Natural killer cell treated with Interleukin-12 subunit alpha and Interleukin-12 subunit beta and Interleukin-15 and Interleukin-18, amount 100 ng/mL, for 72 hours (primary cell): Measurements from ENCODE around the gene MX1. TPM values are rescaled to one million over a fixed set of nuclear protein-coding genes. Genes with fewer than 3 reads are reported as not detected.
"Not testable (repeated sequence)": the region's sequence is repeated elsewhere in the genome, so short reads cannot be mapped to it uniquely, and the experiment has no call there.

Experiments used
- ATAC-seq, 2 donors: fragments of 150-1000 bp; cut with Tn5 transposase in 1 of 2; sonication (Bioruptor Pico), chemical (Tn5 transposase) in 1 of 2; 2 replicates each; pipeline ENCODE4 v1.10.0; 2021
- DNase-seq: peaks from one replicate; pipeline ENCODE4 v3.0.0; 2022; ENCODE audit warnings: low spot score
- H3K27ac Mint-ChIP-seq, 2 donors: 1 replicate in 1 of 2; 2 replicates in 1 of 2; pipeline ENCODE4 v1.8.0; 2022; ENCODE audit warnings: mixed read lengths in 2 of 2, mild to moderate bottlenecking in 1 of 2, moderate library complexity in 1 of 2
- H3K27me3 Mint-ChIP-seq, 2 donors: 1 replicate in 1 of 2; 2 replicates in 1 of 2; pipeline ENCODE4 v1.8.0; 2022; ENCODE audit warnings: mixed read lengths in 2 of 2
- H3K36me3 Mint-ChIP-seq: one replicate; pipeline ENCODE4 v1.8.0; 2022; ENCODE audit warnings: mixed read lengths
- H3K4me1 Mint-ChIP-seq, 2 donors: 1 replicate in 1 of 2; 2 replicates in 1 of 2; pipeline ENCODE4 v1.8.0; 2022; ENCODE audit warnings: low read depth in 2 of 2, mixed read lengths in 2 of 2, mild to moderate bottlenecking in 1 of 2
- H3K4me3 Mint-ChIP-seq: one replicate; pipeline ENCODE4 v1.8.0; 2022; ENCODE audit warnings: mixed read lengths
- H3K9me3 Mint-ChIP-seq: 2 replicates; pipeline ENCODE4 v1.8.0; 2022; ENCODE audit warnings: mixed read lengths
- total RNA-seq, 2 donors: library from RNA; stranded (reverse); gene quantifications; one replicate each; pipeline ENCODE4 v1.2.3, GENCODE V29; 2022

MX1 gene
- total RNA-seq, 2 donors from 2014 or later, result 10.9 to 19.2 TPM

- ATAC-seq, result no peak
- Mint-ChIP-seq H3K27me3 (peaks cover 5 to 10% of the 10 kb centered on the region in 2 donors), H3K4me3 (no peak overlapping the region), H3K27ac (no peak overlapping the region), H3K9me3 (no peaks in the 10 kb centered on the region), H3K4me1 (peaks cover 13 to 18% of the 10 kb centered on the region in 2 donors), H3K36me3 (peaks cover 6% of the 10 kb centered on the region)
- DNase-seq, result no peak
Observed at GRCh38 chr21:41418393-41418792, 7.6 kb upstream of the MX1 start.

GRCh38 chr21:41418956-41419680 lies 6.9 kb upstream of the MX1 start:
- H3K4me1 Mint-ChIP-seq, result peaks cover 16% of the 10 kb centered on the region in 2 donors
- peak overlapping the region in 1 of 2 donors; percentile 34 for H3K27ac Mint-ChIP-seq
- ATAC-seq (no peak), DNase-seq (no peak)
- H3K9me3 Mint-ChIP-seq, result no peaks in the 10 kb centered on the region
- H3K36me3 Mint-ChIP-seq, result peaks cover 1% of the 10 kb centered on the region
- peaks cover 1 to 3% of the 10 kb centered on the region in 2 donors for H3K27me3 Mint-ChIP-seq
- peak overlapping the region; percentile 39 for H3K4me3 Mint-ChIP-seq

- ATAC-seq (peak; percentile 73 to 83), DNase-seq (peak; percentile 76)
- peaks cover 18 to 19% of the 10 kb centered on the region in 2 donors for H3K4me1 Mint-ChIP-seq
Observed at GRCh38 chr21:41419921-41420862, 5.8 kb upstream of the MX1 start.

GRCh38 chr21:41420998-41421397 lies 5.0 kb upstream of the MX1 start:
- H3K9me3 Mint-ChIP-seq, H3K36me3 Mint-ChIP-seq, ATAC-seq, H3K27me3 Mint-ChIP-seq, DNase-seq: not testable (repeated sequence)
- H3K4me1 Mint-ChIP-seq, result peaks cover 19 to 23% of the 10 kb centered on the region in 2 donors
- H3K4me3 Mint-ChIP-seq, result peak overlapping the region; percentile 91
- peak overlapping the region; percentile 79 to 90 for H3K27ac Mint-ChIP-seq

More at GRCh38 chr21:41419921-41420862, 5.8 kb upstream of the MX1 start:
- Mint-ChIP-seq H3K9me3 (no peaks in the 10 kb centered on the region), H3K27me3 (no peaks in the 10 kb centered on the region), H3K27ac (peak overlapping the region; percentile 79 to 90), H3K36me3 (no peaks in the 10 kb centered on the region), H3K4me3 (peak overlapping the region; percentile 91)

- H3K9me3 Mint-ChIP-seq, result no peaks in the 10 kb centered on the region
- H3K4me1 Mint-ChIP-seq, result peaks cover 19 to 27% of the 10 kb centered on the region in 2 donors
- ATAC-seq, result no peak
- H3K4me3 Mint-ChIP-seq, result no peak overlapping the region
- H3K27me3 Mint-ChIP-seq, result no peaks in the 10 kb centered on the region
- no peaks in the 10 kb centered on the region for H3K36me3 Mint-ChIP-seq
- no peak overlapping the region for H3K27ac Mint-ChIP-seq
- DNase-seq, result no peak
Observed at GRCh38 chr21:41422546-41423304, 3.3 kb upstream of the MX1 start.

- H3K4me3 Mint-ChIP-seq, H3K36me3 Mint-ChIP-seq, H3K9me3 Mint-ChIP-seq, DNase-seq, ATAC-seq, H3K27ac Mint-ChIP-seq, H3K27me3 Mint-ChIP-seq: not testable (repeated sequence)
- peaks cover 19 to 27% of the 10 kb centered on the region in 2 donors for H3K4me1 Mint-ChIP-seq
Observed at GRCh38 chr21:41423305-41423636, 2.8 kb upstream of the MX1 start.

GRCh38 chr21:41425588-41425953 lies 468 bp upstream of the MX1 start:
- peak overlapping the region; percentile 94 for H3K4me3 Mint-ChIP-seq
- ATAC-seq, result no peak
- no peaks in the 10 kb centered on the region for H3K36me3 Mint-ChIP-seq
- DNase-seq, result no peak
- H3K27ac Mint-ChIP-seq, result peak overlapping the region; percentile 71 to 80
- peaks cover 17 to 20% of the 10 kb centered on the region in 2 donors for H3K4me1 Mint-ChIP-seq
- no peaks in the 10 kb centered on the region for H3K9me3 Mint-ChIP-seq
- no peaks in the 10 kb centered on the region for H3K27me3 Mint-ChIP-seq

GRCh38 chr21:41426676-41427404 lies 801 bp downstream of the MX1 start:
- Mint-ChIP-seq H3K4me1 (peaks cover 9 to 15% of the 10 kb centered on the region in 2 donors), H3K9me3 (no peaks in the 10 kb centered on the region), H3K27ac (peak overlapping the region in 1 of 2 donors; percentile 71), H3K36me3 (no peaks in the 10 kb centered on the region), H3K27me3 (no peaks in the 10 kb centered on the region), H3K4me3 (peak overlapping the region; percentile 94)
- ATAC-seq, result no peak
- DNase-seq, result peak; percentile 51

GRCh38 chr21:41427556-41427955 lies 1.5 kb downstream of the MX1 start:
- Mint-ChIP-seq H3K4me1 (peaks cover 9 to 15% of the 10 kb centered on the region in 2 donors), H3K27ac (no peak overlapping the region), H3K4me3 (peak overlapping the region; percentile 94), H3K27me3 (no peaks in the 10 kb centered on the region), H3K36me3 (no peaks in the 10 kb centered on the region), H3K9me3 (no peaks in the 10 kb centered on the region)
- ATAC-seq (no peak), DNase-seq (peak; percentile 56)

- Mint-ChIP-seq H3K36me3 (peaks cover 2% of the 10 kb centered on the region), H3K9me3 (no peaks in the 10 kb centered on the region), H3K27ac (no peak overlapping the region), H3K4me3 (no peak overlapping the region), H3K4me1 (peaks cover 8 to 15% of the 10 kb centered on the region in 2 donors), H3K27me3 (no peaks in the 10 kb centered on the region)
- ATAC-seq (no peak), DNase-seq (no peak)
Observed at GRCh38 chr21:41428311-41428710, 2.3 kb downstream of the MX1 start.

- no peak for ATAC-seq
- Mint-ChIP-seq H3K4me1 (peaks cover 5 to 11% of the 10 kb centered on the region in 2 donors), H3K27me3 (no peaks in the 10 kb centered on the region), H3K4me3 (no peak overlapping the region), H3K36me3 (peaks cover 5% of the 10 kb centered on the region), H3K27ac (no peak overlapping the region), H3K9me3 (no peaks in the 10 kb centered on the region)
- DNase-seq, result no peak
Observed at GRCh38 chr21:41428847-41429246, 2.8 kb downstream of the MX1 start.

- Mint-ChIP-seq H3K27ac (no peak overlapping the region), H3K9me3 (no peaks in the 10 kb centered on the region), H3K4me1 (peaks cover 5 to 11% of the 10 kb centered on the region in 2 donors), H3K36me3 (peaks cover 8% of the 10 kb centered on the region), H3K4me3 (no peak overlapping the region), H3K27me3 (no peaks in the 10 kb centered on the region)
- no peak for ATAC-seq
- no peak for DNase-seq
Observed at GRCh38 chr21:41429305-41429704, 3.3 kb downstream of the MX1 start.

- Mint-ChIP-seq H3K4me1 (peaks cover 2 to 11% of the 10 kb centered on the region in 2 donors), H3K27me3 (no peaks in the 10 kb centered on the region), H3K36me3 (peaks cover 15% of the 10 kb centered on the region), H3K27ac (no peak overlapping the region), H3K9me3 (no peaks in the 10 kb centered on the region), H3K4me3 (no peak overlapping the region)
- DNase-seq (no peak), ATAC-seq (no peak)
Observed at GRCh38 chr21:41429925-41430491, 4.0 kb downstream of the MX1 start.
